Skeletal muscle tissue (tissue), 4 donors: ENCODE measurements around the gene EFR3B. TPM values are rescaled to one million over a fixed set of nuclear protein-coding genes. Genes with fewer than 3 reads are reported as not detected.

Experiments used
- H3K27ac ChIP-seq: one replicate; pipeline ENCODE4 v1.7.0; 2013; ENCODE audit warnings: mild to moderate bottlenecking, low read depth, low read length, inconsistent platforms
- H3K27me3 ChIP-seq, 3 donors: one replicate each; pipeline ENCODE4 v1.7.0; 2013; ENCODE audit warnings: low read length in 3 of 3; ENCODE audit not compliant: control insufficient read depth in 3 of 3, insufficient read depth in 3 of 3
- H3K36me3 ChIP-seq, 3 donors: one replicate each; pipeline ENCODE4 v1.7.0; 2013; ENCODE audit warnings: low read length in 3 of 3; ENCODE audit not compliant: control insufficient read depth in 3 of 3, insufficient read depth in 3 of 3
- H3K4me1 ChIP-seq, 3 donors: one replicate each; pipeline ENCODE4 v1.7.0; 2013; ENCODE audit warnings: low read length in 3 of 3, mild to moderate bottlenecking in 3 of 3; ENCODE audit not compliant: control insufficient read depth in 3 of 3, insufficient read depth in 3 of 3
- H3K4me3 ChIP-seq, 3 donors: one replicate each; pipeline ENCODE4 v1.7.0; 2013; ENCODE audit warnings: low read length in 3 of 3
- H3K9ac ChIP-seq, 3 donors: one replicate each; pipeline ENCODE4 v1.7.0; 2013; ENCODE audit warnings: low read length in 3 of 3, mild to moderate bottlenecking in 3 of 3, moderate library complexity in 2 of 3, low read depth in 1 of 3
- H3K9me3 ChIP-seq, 3 donors: one replicate each; pipeline ENCODE4 v1.7.0; 2013; ENCODE audit warnings: low read length in 3 of 3; ENCODE audit not compliant: control insufficient read depth in 3 of 3
- total RNA-seq: library from RNA; depleted of rRNA; stranded (reverse); fragments of >200 nt; gene quantifications from one replicate; pipeline ENCODE4 v1.2.3, GENCODE V29; 2014
- donor health status: Osteomylitis.

Gene EFR3B
- total RNA-seq, 1 donor from 2014 or later = 4.7 TPM

DNA sequence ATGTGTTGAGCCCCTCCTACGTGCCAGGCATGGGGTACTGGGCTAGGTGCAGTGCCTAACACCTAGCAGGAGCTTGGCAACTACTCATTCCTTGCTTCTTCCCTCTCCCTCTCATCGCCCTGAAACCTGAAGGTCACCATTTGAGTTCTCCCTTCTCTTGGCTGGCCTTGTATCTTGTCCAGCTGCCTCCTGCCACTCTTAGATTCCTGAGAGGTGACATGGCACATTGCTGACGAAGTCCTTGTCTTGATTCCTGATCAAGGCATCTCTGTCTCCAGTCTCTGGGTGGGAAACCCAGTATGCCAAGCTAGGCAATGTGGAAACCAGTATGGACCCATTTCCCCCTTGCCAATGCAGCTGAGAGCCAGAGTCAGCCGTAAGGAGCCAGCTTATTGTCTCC is 9.0 kb upstream of the EFR3B start:
- peak overlapping the region; percentile 46 for H3K27ac ChIP-seq
- no peak overlapping the region for H3K4me3 ChIP-seq
- peaks cover 31 to 46% (median 44%) of the 10 kb centered on the region in 3 donors for H3K4me1 ChIP-seq
- no peaks in the 10 kb centered on the region for H3K27me3 ChIP-seq
- H3K9ac ChIP-seq = no peak overlapping the region
- peaks cover 0 to 1% (median 0%) of the 10 kb centered on the region in 3 donors for H3K36me3 ChIP-seq
- no peaks in the 10 kb centered on the region for H3K9me3 ChIP-seq

DNA sequence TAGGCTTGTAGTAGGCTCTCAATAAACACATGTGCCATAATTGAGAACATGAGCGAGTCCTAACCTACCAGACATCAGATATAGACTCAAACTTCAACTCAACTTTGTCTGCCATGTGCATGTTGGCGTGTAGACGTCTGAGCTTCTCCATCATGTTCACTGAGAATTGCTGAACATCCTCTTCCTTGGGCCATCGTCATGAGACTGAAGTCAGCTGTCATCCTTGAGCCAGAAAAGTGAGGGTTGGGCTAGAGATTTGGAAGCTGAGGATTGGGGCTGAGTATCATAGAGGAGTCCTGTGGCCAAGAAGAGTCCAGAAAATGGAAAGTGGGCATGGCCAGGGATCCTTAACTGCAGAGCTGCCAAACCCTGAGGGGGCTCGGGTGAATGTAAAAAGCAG is 7.8 kb upstream of the EFR3B start:
- peaks cover 29 to 44% (median 43%) of the 10 kb centered on the region in 3 donors for H3K4me1 ChIP-seq
- H3K9me3 ChIP-seq = no peaks in the 10 kb centered on the region
- no peak overlapping the region for H3K9ac ChIP-seq
- no peak overlapping the region for H3K4me3 ChIP-seq
- H3K27ac ChIP-seq = no peak overlapping the region
- peaks cover 0 to 1% (median 0%) of the 10 kb centered on the region in 3 donors for H3K36me3 ChIP-seq
- no peaks in the 10 kb centered on the region for H3K27me3 ChIP-seq

DNA sequence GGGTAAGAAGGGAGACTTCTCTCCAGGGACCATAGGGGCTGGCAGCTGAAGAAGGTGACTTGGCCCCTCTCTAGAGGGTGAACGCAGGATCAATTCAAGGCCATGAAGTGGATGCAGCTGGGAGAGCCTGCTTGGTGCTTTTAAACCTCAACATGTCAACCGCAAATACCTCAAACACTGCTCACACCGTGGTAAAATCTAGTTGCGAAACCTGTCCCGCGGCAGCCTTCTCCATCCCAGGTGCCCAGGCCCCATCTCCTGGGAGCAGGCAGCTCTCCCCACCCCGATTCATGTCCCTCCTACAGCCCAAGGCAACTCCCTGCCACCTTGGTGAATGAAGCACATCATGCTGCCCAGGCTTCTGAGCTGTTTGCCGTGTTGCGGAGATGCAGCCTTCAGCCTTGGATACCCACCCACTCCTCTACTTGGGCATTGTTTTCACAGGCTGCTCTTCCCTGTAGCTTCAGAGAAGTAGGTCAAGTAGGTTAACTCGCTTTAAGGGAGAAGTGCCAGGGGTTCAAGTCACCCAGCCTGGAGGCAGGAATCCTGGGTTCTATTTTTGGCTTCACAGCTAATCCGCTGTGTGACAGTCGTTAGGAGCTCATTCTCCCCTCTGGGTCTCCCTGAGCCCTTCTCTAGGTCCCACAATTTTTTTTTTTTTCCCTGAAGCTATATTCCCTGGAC is 6.2 kb upstream of the EFR3B start:
- Histone ChIP-seq H3K9ac (peak overlapping the region in 2 of 3 donors; percentile 54 to 77), H3K27me3 (no peaks in the 10 kb centered on the region), H3K27ac (peak overlapping the region; percentile 76), H3K9me3 (no peaks in the 10 kb centered on the region), H3K36me3 (peaks cover 0 to 1% (median 0%) of the 10 kb centered on the region in 3 donors), H3K4me3 (peak overlapping the region; percentile 27 to 52 (median 45)), H3K4me1 (peaks cover 29 to 44% (median 40%) of the 10 kb centered on the region in 3 donors)

DNA sequence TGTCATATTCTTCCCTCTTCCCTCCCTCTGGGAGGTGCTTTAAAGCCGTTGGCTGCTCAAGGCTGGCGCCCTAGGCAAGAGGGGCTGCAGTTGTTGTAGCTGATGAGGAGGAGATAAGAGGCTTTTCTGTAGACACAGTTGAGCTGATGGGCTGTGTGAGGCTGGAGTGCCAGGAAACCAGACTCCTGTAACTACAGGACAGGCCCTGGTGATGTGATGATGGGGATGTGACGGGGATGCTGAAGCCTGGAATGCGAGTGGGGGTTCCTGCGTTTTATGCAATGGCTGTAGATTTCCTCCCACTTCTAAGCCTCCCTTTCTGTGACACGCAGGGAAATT is 5.7 kb upstream of the EFR3B start:
- Histone ChIP-seq H3K4me3 (peak overlapping the region; percentile 27 to 52 (median 45)), H3K36me3 (peaks cover 0 to 1% (median 0%) of the 10 kb centered on the region in 3 donors), H3K27ac (peak overlapping the region; percentile 76), H3K27me3 (no peaks in the 10 kb centered on the region), H3K4me1 (peaks cover 30 to 46% (median 42%) of the 10 kb centered on the region in 3 donors), H3K9ac (peak overlapping the region in 2 of 3 donors; percentile 54 to 77), H3K9me3 (no peaks in the 10 kb centered on the region)

DNA sequence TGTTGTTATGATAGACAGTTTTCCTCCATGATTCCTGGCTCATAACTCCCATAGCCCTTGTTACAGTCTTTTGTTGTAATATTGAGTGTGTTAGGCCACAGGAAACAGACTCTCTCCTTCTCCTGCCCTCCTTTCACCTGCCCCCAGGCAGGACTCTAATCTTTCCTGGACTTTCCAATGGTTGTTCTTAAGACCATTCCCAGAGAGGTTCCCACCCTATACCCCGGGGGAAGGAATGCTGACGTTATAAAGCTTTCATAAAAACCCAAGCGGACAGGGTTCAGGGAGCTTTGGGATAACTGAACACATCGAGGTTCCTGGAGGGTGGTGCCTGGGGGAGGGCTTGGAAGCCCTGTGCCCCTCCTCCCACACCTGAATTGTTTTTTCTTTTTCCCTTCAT is 2.8 kb upstream of the EFR3B start:
- Histone ChIP-seq H3K36me3 (peaks cover 0 to 1% (median 0%) of the 10 kb centered on the region in 3 donors), H3K27ac (no peak overlapping the region), H3K9ac (no peak overlapping the region), H3K9me3 (no peaks in the 10 kb centered on the region), H3K4me3 (no peak overlapping the region), H3K4me1 (peaks cover 40 to 48% (median 47%) of the 10 kb centered on the region in 3 donors), H3K27me3 (no peaks in the 10 kb centered on the region)

DNA sequence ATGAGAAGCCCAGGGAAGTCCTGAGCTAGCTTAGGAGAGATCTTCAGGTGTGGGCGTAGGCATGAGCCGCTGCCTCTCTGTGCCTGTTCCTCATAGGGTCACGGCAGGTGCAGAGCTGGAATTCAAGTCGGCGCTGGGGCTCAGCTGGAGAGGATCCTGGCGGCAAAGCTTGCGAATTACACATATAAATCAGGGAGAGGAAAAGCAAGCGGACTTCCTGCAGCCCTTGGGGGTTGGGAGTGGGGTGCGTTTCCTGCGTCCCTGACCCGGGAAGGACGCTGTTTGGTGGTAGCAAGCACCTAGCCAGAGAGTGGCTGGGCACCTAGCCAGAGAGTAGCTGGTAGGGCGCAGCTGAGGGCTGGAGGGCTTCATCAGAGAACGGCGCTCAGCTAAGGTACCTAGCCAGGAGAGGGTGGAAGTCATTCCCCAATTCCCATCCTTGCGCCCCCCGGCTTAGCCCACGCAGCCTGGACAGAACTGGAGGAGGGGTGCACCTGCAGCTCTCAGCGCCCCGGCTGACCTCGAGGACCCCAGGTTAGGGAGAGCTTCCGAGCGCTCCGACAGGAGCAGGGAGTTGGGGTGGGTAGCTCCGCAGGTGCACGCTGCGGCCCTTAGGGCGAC is 459 bp upstream of the EFR3B start:
- H3K36me3 ChIP-seq = no peaks in the 10 kb centered on the region
- H3K9ac ChIP-seq = peak overlapping the region; percentile 41 to 88 (median 80)
- H3K4me3 ChIP-seq = peak overlapping the region; percentile 71 to 87 (median 85)
- H3K9me3 ChIP-seq = no peaks in the 10 kb centered on the region
- H3K27ac ChIP-seq = peak overlapping the region; percentile 28
- peaks cover 27 to 44% (median 38%) of the 10 kb centered on the region in 3 donors for H3K4me1 ChIP-seq
- no peaks in the 10 kb centered on the region for H3K27me3 ChIP-seq

DNA sequence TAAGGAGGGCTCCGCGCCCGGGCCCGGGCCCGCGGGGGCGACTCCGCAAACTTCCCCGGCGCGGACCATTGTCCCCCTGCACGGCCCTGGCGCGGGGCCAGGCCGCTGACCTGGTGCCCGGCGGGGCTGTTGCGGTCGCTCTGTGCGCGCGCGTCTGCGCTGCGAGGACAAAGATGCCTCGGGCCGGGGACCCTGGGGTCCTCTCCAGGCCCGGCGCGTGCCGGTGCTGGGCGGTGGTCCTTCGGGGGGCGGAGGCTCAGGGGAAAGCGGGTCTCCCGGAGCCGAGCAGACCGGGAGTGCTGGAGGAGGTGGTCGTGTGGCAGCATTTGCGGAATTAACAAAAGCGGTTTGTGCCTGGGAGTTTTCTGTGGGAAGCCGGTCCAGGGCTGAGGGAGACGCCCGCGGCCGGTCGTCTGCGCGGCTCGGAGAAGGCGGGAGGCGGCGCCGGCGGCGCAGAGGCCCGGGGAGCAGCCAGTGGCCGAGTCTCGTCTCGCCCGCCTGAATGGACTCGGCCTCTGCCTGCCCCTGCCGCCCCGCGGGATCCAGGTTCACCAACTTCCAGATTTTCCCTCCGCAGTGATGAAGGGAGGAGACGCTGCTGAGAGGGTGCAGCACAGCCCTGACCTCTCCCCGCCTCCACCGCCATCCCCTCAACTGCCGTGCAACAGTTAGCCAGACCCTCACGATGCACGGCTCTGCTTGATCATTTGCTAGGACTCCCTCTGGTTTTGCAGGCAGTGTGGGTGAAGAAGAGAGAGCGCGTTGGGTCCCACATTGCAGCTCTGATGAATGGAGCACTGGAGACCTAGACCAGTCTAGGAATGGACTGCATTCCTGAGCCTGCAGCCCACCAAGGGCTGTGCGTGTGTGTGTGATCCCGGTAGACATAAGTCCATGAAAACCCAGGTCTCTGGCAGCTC is 705 bp downstream of the EFR3B start:
- Histone ChIP-seq H3K4me1 (peaks cover 20 to 36% (median 30%) of the 10 kb centered on the region in 3 donors), H3K4me3 (peak overlapping the region; percentile 60 to 81 (median 70)), H3K9ac (peak overlapping the region; percentile 63 to 85 (median 81)), H3K27ac (peak overlapping the region; percentile 54), H3K27me3 (no peaks in the 10 kb centered on the region), H3K9me3 (no peaks in the 10 kb centered on the region), H3K36me3 (no peaks in the 10 kb centered on the region)

DNA sequence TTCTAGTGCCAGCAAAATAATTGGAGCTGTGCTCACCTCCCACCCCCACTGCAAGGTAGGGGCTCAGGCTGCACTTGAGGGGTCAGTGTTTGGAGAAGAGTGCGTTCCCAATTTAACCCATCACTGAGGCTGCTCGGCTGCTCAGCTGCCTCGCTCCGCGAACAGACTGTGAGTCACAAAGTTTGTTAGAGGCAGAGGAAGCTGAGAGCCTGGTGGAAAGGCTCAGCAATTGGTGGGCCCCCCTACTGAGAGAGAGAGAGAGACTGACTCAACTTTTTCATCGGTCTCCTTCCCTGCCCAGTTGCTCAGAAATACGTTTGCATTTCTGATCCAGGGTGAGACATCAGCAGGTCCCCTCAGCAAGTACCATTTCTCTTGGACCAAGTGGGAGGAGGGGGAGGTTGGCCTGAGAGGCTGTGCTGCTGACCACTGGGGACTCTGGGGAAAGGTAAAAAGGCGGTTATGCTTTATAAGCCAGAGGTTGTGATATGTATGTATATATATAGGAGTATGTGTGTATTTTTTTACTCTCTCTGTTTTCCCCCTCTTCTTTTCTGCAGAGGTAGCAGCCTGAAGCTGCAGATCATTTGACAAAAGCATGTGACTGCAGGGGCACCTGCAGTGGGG is 1.5 kb downstream of the EFR3B start:
- Histone ChIP-seq H3K27me3 (no peaks in the 10 kb centered on the region), H3K4me1 (peaks cover 20 to 32% (median 30%) of the 10 kb centered on the region in 3 donors), H3K9ac (peak overlapping the region; percentile 63 to 85 (median 81)), H3K36me3 (no peaks in the 10 kb centered on the region), H3K9me3 (no peaks in the 10 kb centered on the region), H3K27ac (no peak overlapping the region), H3K4me3 (peak overlapping the region; percentile 60 to 81 (median 70))

DNA sequence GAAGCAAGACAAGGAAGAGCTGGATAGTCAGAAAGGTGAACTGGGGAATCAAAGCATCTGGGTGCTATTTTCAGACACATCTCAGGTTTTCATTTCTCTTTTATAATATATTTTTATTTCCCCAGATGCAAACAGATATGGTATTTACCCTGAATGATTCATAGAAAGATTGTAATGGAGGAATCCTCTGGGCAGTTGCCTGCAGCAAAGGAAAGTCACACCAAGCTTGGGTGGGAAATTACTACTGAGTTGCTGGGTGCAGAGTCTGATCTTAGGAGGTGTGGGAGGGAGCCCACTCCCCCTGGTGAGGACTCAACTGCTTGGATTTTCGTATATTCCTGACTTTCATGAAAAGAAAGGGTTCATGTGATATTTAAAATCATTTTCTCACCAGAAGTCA is 2.1 kb downstream of the EFR3B start:
- H3K27me3 ChIP-seq = no peaks in the 10 kb centered on the region
- H3K27ac ChIP-seq = no peak overlapping the region
- H3K36me3 ChIP-seq = no peaks in the 10 kb centered on the region
- H3K9me3 ChIP-seq = no peaks in the 10 kb centered on the region
- H3K9ac ChIP-seq = no peak overlapping the region
- no peak overlapping the region for H3K4me3 ChIP-seq
- H3K4me1 ChIP-seq = peaks cover 20 to 32% (median 30%) of the 10 kb centered on the region in 3 donors
